ENCODE results near the gene LY6G6F.
A peak's percentile ranks its signal among the peaks of the same experiment; 100 is the strongest.

LY6G6F gene

DNA sequence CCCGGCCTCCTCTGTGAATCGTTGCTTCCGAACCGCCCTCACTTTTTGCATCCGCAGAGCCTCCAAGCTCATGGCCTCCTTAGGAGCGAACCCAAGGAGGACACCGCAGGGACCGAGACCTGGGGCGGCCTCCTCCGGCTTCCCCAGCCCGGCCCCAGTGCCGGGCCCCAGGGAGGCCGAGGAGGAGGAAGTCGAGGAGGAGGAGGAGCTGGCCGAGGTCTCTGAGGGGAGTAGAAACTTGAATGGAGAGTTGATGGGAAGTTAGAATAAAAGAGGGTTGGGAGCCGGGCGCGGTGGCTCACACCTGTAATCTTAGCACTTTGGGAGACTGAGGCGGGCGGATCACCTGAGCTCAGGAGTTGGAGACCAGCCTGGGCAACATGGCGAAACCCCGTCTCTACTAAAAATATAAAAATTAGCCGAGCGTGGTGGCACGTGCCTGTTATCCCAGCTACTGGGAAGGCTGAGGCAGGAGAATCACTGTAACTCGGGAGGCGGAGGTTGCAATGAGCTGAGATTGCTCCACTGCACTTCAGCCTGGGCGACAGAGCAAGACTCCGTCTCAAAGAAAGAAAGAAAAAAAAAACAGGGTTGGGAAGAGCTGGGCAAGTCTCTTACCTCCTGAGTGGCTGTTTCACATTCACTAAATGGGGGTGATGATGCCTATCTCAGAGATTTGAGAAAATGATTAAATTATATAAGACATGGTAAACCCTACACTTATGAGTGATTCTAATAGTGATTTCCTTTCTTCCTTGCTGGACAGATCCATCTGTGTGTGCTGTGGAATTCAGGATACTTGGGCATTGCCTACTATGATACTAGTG is 33.9 kb downstream of the LY6G6F start:
- peak; percentile 52 for DNase-seq

DNA sequence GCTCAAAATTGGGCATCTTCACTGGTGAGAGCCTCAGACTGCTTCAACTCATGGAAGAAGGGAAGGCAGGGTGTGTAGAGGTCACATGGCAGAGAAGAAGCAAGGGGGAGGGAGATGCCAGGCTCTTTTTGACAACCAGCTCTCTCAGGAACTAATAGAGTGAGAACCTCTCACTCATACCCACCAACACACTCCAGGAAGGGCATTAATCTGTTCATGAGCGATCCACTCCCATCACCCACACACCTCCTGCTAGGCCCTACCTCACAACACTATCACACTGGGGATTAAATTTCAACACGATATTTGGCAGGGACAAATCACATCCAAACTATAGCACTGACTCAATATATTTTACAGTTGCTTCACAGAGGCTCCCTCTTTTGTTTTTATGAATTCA is 35.1 kb downstream of the LY6G6F start:
- DNase-seq, result no peak

DNA sequence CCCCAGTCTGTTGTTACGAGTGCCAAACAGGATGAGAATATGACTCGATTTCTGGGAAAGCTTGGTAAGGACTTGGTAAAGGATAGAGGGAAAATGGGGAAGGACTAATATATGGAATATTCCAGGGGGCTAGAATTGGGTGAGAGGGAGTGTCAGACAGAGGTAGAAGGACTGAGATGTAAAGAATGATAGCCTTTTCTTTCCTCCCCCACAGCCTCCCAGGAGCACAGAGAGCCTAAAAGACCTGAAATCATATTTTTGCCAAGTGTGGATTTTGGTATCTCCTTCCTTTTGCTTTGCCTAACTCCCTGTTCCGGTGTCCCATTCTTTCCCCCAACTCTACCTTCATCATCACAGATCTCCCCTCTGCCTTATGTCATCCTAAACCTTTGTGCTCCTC is 36.2 kb downstream of the LY6G6F start:
- no peak for DNase-seq

DNA sequence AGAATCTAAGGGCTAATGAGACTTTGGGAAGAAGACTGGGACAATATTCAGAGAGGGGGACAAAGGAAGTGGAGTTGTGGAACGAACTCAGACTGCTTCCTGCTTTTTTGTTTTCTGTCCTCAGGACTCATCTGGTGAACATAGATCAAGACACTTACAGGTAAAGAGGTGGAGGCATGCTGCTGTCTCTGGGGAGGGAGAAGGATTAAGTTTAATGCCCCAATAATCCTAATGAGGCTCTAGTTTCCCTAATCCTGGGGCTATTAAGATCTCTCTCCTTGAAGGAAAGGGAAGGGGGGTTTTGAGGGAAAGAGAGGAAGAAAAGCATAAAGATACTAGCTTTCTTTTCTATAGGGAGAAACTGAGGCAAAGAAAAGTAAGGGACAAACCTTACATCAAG is 37.8 kb downstream of the LY6G6F start:
- DNase-seq, result no peak

DNA sequence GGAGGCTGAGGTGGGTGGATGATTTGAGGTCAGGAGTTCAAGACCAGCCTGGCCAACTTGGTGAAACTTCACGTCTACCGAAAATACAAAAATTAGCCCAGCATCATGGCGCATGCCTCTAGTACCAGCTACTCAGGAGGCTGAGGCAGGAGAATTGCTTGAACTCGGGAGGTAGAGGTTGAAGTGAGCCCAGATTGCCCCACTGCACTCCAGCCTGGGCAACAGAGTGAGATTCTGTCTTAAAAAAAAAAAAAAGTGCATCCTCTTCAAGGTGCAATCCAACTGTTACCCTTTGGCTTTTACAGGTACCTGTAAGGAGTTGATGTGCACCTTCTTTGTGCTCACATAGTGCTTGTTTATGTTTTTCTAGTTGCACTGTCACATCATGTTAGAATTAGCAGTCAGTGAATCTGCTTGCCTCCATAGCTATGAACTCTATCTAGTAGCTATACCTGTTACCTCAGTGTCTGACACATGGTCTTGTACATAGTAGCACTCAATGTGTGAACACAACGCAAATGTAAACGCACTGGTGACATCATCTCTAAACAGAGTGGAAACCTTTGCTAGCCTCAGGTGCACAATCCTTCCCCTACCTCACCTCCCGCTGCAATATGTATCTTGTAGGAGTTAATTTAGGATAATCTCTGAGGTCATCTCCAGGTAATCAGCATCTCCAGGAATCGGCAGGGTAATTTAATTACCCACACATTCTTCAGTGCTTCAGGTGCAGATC is 42.8 kb downstream of the LY6G6F start:
- DNase-seq, result no peak

DNA sequence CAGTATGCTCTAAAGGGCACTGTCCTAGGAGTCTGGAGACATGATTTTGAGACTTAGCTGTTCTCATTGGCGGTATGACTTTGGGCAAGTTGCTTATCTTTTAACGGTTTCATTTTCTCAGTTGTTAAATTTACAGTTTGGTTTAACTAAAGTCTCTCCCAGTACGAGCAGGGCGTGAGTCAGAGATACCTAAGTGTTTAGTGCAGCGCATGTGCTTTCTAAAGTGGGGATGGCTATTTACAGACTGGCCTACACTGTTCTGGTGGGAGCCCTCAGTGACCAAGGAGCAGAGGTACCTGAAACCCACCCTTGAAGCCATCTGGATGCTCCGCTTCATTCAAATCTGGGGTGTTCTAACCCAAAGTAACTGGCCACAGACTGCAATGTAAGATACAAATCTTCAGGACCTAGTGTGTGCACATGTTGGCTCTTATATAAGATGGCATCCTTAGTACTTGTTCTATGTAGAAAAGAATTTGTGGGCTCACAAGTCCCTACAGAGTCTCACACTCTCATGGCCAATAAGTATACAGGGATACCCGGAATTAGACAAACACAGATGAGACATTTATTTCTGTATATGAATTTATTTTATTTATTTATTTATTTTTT is 43.9 kb downstream of the LY6G6F start:
- no peak for DNase-seq

DNA sequence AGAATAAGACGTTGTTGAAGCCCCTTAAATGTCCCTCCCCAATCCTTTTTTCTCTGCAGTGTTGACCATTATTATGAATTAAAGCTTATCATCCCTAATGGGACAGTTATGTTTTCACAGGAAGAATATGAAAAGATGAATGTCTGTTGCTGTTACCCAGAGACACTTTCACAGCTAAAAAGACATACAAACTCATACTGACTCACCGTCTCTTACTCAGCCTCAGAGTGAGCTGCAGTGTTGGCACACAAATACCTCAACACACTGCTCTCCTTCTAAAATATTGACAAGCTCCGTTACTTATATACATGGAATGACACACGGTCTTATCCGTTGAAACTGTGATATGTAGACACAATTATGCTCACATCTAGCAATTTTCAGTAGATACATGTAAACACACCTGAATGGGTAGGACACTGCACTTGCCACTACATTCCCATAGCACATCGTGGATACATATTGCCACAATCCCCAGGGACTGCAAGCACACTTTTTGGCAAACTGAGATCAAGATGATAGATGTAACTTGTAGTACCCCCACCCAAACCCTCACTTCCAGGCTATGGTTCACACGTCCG is 46.2 kb downstream of the LY6G6F start:
- no peak for DNase-seq

DNA sequence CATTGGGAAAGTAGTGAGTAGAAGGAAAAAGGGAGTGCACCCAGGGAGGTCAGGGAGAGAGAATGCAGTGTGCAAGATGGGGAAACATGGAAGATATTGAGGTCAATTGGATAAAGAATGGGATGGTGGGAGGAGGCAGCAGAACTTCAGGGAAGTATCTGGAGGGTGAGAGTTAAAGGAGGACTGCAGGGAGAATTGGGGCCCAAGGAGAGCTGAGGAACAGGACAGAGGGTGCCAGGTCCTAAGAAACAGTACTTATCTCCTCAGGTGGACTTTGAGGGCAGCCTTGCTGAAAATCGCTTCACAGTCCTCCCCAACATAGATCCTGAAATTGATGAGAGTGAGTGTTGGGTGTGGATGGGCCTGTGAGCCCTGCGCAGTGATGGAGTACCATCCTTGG is 51.6 kb downstream of the LY6G6F start:
- DNase-seq, result no peak

Measured in GDM1 (cell line).